Left colon (tissue), 2 donors: ENCODE data around the gene AIP. TPM values are rescaled to one million over a fixed set of nuclear protein-coding genes. Genes with fewer than 3 reads are reported as not detected.

Experiments used
- ATAC-seq: fragments of 200-7000 bp; cut with Tn5 transposase; one replicate; pipeline ENCODE4 v1.9.1; 2020; ENCODE audit warnings: mild to moderate bottlenecking, moderate library complexity
- DNase-seq, 2 donors: peaks; one replicate each; pipeline ENCODE4 v3.0.0-alpha.2; 2020
- intact Hi-C, 2 donors: fragments of 100-400 bp; cut with DNase I in 1 of 2; cut with micrococcal nuclease in 1 of 2; formaldehyde crosslinking; loops; one replicate each; pipeline versions ENCODE4 v1.11.2 to v1.14.0; 2022; cut with DNase I, micrococcal nuclease
- total RNA-seq, 2 donors: library from RNA; stranded (reverse); fragmentation: NEBNext Ultra II Directional; extraction: Animal tissue kit (Norgen Biotek cat#: 25700); gene quantifications; one replicate each; pipeline ENCODE4 v1.2.1, GENCODE V29; 2021
- donor health status: DM: no; HTN: no; CAD: no.
- donor health status: DM: yes; HTN: yes; CAD: no.

AIP gene
- total RNA-seq, 2 donors from 2014 or later: 31.4 to 49.6 TPM

DNA sequence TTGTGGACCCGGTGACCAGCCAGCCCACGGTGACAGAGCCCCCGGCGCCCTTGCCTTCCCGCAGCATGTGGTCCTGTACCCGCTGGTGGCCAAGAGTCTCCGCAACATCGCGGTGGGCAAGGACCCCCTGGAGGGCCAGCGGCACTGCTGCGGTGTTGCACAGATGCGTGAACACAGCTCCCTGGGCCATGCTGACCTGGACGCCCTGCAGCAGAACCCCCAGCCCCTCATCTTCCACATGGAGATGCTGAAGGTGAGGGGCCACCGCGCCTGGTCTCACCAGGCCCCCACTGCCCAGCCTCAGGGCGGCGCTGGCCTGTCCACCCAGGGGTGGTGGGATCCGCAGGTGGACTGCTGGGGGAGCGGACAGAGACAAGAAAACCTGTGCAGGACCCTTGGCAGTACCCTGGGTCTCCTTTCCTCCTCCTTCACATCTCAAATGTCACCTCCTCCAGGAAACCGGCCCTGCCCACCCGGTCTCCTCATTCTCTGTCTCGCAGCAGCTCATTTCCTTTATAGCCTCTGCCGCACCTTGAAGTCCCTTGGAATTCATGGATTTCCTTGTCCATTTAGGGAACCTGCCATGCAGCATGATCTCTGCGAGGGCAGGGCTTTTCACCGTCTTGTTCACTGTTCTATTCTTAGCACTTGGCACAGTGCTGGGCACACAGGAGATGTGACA, 6.5 kb downstream of the AIP start:
- no peak for DNase-seq
- peak; percentile 77 for ATAC-seq
- intact Hi-C loops: no loop called here

- DNase-seq: no peak
- peak; percentile 8 for ATAC-seq
- intact Hi-C loops: no loop called here
These were observed 7.3 kb downstream of the AIP start for GRCh38 chr11:67489885-67490726.

- no peak for DNase-seq
- intact Hi-C loops: no loop called here
These were observed 7.9 kb downstream of the AIP start for GRCh38 chr11:67490727-67491065.

GRCh38 chr11:67491276-67492068, 8.6 kb downstream of the AIP start:
- intact Hi-C loops: no loop called here
- DNase-seq (no peak), ATAC-seq (no peak)

More at GRCh38 chr11:67490727-67491065, 7.9 kb downstream of the AIP start:
- no peak for ATAC-seq

DNA sequence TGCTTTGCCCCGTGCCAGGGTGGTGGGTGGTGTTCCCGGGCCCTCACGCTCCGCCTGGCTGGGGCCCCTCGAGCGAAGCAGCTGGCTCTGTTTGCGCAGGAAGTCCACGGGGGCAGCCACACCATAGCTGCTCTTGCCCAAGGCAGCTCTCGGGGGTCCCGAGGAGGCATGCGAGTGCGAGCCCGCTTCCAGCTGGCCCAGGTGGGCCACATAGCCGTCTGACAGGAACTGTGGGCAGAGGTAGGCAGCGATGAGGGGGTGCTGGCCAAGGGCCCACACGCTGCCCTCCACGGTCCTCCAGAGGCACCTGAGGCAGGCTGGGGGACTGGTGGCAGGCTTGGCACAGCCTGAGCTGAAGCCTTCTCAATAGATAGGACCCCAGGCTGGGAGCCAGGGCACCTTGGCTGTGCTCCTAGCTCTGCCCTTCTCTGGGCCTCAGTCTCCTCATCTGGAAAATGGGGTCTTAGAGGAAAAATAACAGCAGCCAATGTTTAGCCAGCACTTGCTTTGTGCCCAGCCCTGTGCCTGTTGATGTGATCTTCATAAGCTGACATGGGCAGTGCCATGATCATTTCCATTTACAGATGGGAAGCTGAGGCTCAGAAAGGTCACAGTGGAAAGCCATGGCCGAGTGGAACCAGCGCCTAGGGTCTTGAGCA, 9.4 kb downstream of the AIP start:
- intact Hi-C loops: no loop called here
- DNase-seq: no peak
- ATAC-seq: no peak

DNA sequence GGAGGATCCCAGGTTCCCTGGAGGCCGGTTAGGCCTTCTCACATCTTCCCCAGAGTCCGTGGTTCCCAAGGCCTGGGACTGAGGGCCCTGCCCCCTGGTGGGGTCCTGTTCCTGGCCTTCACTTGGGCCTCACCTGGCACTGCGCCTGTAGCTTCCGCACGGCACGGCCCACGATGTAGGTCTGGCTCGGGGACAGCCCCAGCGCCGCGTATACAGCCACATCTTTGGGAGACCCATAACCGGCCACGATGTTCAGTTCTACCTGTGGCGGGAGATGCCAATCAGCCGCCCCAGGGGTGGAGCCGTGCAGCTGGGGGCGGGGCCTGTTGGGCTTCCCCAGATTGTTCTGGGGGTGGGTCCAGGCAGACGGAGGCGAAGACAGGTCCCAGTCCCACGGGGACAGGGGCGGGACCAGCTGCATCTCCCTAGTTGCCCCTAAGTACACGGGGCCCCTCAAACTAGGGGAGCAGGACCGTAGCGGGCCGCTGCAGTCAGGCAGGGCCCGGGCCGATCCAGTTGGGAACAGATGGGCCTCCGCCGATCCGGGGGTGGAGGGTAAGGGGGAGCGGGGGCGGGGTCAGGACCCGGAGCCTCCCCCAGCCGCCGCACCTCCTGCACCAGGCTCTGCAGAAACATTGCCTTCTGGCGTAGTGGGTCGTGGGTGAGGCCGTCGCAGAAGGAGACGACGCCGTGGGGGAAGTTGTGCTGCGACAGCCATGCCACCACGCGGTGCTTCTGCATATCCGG, 10.1 kb downstream of the AIP start:
- no peak for ATAC-seq

GRCh38 chr11:67493548-67494370, 10.9 kb downstream of the AIP start:
- intact Hi-C loops: no loop called here
- DNase-seq: no peak
- ATAC-seq: no peak

More for the DNA sequence above, 10.1 kb downstream of the AIP start:
- DNase-seq: no peak
- intact Hi-C loops: no loop called here

GRCh38 chr11:67494371-67495233, 11.8 kb downstream of the AIP start:
- DNase-seq (no peak), ATAC-seq (no peak)
- intact Hi-C loops: no loop called here

DNA sequence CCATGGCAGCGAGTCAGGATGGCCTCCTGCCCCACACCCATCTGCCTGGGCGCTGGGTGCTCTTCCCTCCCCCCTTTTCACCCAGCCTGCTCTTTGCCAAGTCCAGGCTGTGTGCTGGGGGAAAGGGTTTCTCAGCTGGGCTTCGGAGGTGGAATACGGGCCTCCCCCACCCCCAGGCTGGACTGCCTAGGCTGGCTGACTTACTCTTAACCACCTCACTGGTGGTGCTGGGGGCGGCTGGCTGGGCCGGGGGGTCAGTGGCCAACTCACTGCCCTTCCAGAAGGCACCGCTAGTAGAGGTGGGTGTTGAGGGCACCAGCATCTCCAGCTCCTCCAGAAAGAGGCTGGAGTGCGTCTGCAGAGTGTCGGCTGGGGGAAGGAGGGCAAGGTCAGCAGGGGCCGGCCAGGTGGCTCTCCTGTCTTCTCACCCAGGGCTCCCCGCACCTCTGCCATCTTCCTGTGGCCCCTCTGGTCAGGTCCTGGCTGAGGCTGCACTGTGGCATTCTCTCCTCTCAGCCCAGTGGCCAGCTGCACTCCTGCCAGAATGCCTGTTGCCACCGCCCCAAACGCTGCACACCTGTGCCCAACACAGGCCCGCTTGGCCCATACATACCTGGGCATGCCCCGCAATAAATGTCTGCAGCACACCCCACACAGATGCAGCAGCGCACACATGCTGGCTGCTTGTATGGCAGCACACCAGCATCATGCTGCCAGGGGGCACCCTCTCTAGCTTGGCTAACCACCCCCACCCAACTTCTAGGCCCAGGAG, 12.6 kb downstream of the AIP start:
- no peak for DNase-seq
- intact Hi-C loops: no loop called here
- no peak for ATAC-seq

DNA sequence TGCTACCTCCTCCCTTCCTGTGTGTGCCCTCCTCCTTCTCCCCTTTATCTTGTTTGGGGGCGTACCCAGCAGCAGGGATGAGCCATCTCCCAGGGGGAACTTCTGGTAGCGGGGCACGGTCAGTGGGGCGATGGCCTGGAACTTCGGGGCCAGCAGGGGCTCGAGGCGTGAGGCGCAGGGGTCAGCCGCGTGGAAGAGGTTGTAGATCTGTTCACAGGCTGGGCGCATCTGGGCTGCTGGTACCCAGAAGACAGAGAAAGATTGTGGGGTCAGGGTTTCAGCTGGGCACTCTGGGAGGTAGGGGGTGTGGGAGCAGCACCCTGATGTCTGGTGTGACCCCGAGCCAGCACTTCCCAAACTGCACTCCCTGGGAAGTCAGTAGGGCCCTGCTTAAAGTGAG, 13.3 kb downstream of the AIP start:
- intact Hi-C loops: no loop called here
- DNase-seq: no peak
- no peak for ATAC-seq

- no peak for ATAC-seq
- DNase-seq: no peak
- intact Hi-C loops: no loop called here
These were observed 14.9 kb downstream of the AIP start for GRCh38 chr11:67497656-67498291.

DNA sequence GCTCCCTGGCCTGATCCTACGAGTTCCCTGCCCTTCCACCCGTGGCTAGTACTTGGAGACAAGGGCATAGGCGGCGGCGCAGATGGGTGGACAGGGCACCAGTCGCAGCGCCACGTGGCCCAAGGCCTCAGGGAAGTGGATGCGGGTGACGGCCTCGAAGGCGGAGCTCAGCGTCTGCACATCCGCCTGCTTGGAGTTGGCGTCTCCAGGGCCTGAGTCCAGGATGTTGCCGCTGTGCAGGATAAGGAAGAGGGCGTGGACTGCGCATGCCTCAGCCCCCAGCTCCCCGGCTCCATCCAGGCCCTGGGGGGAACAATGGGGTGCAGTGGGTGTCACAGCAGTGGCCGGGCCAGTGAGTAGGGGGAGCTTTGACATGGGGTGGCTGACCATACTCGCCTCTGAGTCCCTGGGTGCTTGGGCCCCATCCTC, 15.7 kb downstream of the AIP start:
- DNase-seq (no peak), ATAC-seq (no peak)
- intact Hi-C loops: no loop called here

DNA sequence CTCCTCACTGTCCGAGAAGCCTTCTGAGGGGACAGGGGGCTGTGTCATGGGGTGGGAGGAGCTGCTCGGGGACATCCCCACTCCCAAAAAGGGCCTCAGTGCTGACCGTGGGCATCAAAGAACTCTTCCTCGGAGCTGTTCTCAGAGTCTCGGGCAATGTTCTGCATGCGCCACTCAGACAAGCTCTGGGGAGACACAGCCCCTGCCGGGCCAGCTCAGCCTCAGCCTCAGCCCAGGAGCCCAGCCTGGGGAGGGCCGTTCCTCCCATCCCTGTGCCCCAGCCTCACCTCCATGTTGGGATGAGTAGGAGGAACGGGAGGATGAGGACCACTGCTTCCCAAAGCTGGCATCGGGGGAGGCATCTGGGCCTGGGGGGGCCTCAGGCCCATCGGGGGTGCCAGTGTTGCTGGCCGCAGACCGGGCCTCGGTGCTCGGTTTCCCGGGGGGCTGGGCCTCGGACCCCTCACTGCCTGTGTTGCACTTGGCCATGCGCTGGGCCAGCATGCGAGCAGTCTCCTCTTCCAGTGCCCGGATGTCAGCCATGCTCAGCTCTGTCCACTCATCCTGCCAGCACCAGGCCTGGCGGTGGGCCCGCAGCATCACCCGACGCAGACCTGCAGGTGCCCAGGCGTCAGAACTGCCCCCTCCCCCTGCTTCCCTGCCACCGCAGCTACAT, 17.1 kb downstream of the AIP start:
- DNase-seq (no peak), ATAC-seq (no peak)
- intact Hi-C loops: loop anchor here in 1 of 2 donors (10.0 kb wide), 1 partner anchor 105 kb away; the partner anchor contains the start of gene RAD9A

DNA sequence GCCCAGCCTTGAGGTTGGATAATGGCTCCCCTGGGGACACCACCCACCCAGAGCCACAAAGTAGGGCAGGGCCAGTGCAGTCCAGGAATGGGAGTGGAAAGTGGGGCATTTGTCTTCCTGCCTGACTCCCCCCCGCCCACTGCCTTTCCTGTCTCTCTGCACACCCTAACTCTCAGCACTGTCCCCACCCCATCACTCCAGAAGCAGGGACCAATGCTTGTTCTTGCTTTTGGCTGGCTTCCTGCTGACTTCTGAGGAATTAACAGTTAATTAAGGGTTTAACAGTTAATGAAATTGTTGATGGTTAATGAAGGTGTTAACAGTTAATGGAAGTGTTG, 17.6 kb downstream of the AIP start:
- ATAC-seq: no peak
- intact Hi-C loops: loop anchor here in 1 of 2 donors (10.0 kb wide), 1 partner anchor 106 kb away; the partner anchor contains the start of gene RAD9A

More for the DNA sequence above, 17.6 kb downstream of the AIP start:
- no peak for DNase-seq
